Neural progenitor cell (in vitro differentiated cells): ENCODE data around the gene BRWD1.

Source experiments
- EZH2 ChIP-seq: fragments of 200-600 bp; sonication (generic); IDR thresholded peaks from 2 replicates; pipeline ENCODE4 v1.6.1; 2017; ENCODE audit warnings: antibody characterized with exemption, mild to moderate bottlenecking, moderate library complexity
- TF ChIP-seq, protein P1 (sequence below): fragments of 200-600 bp; sonication (generic); IDR thresholded peaks from 2 replicates; pipeline ENCODE4 v1.5.1; 2017; ENCODE audit warnings: antibody characterized with exemption, mild to moderate bottlenecking

DNA sequence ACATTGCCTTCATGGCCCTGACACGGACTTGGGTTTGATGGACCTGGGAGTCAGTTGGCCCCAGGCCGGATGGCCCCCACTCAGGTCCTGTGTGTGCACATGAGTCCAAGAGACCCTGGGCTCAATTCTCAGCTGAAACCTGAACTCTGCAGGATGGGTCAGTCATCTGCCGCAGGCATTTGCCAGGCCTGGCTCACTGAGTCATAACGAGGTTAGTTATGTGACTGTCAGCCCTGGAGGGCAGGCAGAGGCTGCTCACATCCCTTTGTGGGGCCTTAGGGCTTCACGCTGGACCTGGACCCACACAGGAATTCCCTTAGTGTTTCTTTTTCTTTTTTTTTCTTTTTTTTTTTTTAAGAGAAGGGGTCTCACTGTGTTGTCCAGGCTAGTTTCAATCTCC is 176.7 kb downstream of the BRWD1 start:
- TF ChIP-seq, protein P1, sequence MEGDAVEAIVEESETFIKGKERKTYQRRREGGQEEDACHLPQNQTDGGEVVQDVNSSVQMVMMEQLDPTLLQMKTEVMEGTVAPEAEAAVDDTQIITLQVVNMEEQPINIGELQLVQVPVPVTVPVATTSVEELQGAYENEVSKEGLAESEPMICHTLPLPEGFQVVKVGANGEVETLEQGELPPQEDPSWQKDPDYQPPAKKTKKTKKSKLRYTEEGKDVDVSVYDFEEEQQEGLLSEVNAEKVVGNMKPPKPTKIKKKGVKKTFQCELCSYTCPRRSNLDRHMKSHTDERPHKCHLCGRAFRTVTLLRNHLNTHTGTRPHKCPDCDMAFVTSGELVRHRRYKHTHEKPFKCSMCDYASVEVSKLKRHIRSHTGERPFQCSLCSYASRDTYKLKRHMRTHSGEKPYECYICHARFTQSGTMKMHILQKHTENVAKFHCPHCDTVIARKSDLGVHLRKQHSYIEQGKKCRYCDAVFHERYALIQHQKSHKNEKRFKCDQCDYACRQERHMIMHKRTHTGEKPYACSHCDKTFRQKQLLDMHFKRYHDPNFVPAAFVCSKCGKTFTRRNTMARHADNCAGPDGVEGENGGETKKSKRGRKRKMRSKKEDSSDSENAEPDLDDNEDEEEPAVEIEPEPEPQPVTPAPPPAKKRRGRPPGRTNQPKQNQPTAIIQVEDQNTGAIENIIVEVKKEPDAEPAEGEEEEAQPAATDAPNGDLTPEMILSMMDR = no peak
- no peak for TF ChIP-seq EZH2
